AG08395 (cell line): ENCODE measurements around the gene MRPL21.
A peak's percentile ranks its signal among the peaks of the same experiment; 100 is the strongest.
"Not testable (repeated sequence)": the region's sequence is repeated elsewhere in the genome, so short reads cannot be mapped to it uniquely, and the experiment has no call there.

ENCODE experiments used
- DNase-seq: peaks from one replicate; pipeline ENCODE4 v3.0.0; 2012; ENCODE audit warnings: mixed read lengths, low spot score

The MRPL21 gene

GRCh38 chr11:68868221-68868835 is 35.3 kb downstream of the MRPL21 start:
- no peak for DNase-seq

- DNase-seq = no peak
These were observed 36.6 kb downstream of the MRPL21 start for GRCh38 chr11:68867066-68867465.

GRCh38 chr11:68865241-68865640 is 38.4 kb downstream of the MRPL21 start:
- DNase-seq = no peak

GRCh38 chr11:68863553-68864265 is 39.9 kb downstream of the MRPL21 start:
- DNase-seq = no peak

GRCh38 chr11:68862421-68862820 is 41.2 kb downstream of the MRPL21 start:
- DNase-seq = no peak

- DNase-seq = no peak
These were observed 44.5 kb downstream of the MRPL21 start for GRCh38 chr11:68859123-68859522.

GRCh38 chr11:68857037-68857586 is 46.5 kb downstream of the MRPL21 start:
- no peak for DNase-seq

- not testable (repeated sequence) for DNase-seq
These were observed 47.1 kb downstream of the MRPL21 start for GRCh38 chr11:68856425-68857030.

- peak; percentile 50 for DNase-seq
These were observed 48.2 kb downstream of the MRPL21 start for GRCh38 chr11:68855205-68855981.

- DNase-seq = no peak
These were observed 49.2 kb downstream of the MRPL21 start for GRCh38 chr11:68854273-68854958.

GRCh38 chr11:68852628-68853027 is 51.0 kb downstream of the MRPL21 start:
- DNase-seq = no peak

- no peak for DNase-seq
These were observed 55.2 kb downstream of the MRPL21 start for GRCh38 chr11:68848429-68848828.

- DNase-seq = no peak
These were observed 56.2 kb downstream of the MRPL21 start for GRCh38 chr11:68847395-68847794.

GRCh38 chr11:68845351-68846002 is 58.2 kb downstream of the MRPL21 start:
- DNase-seq = no peak

- DNase-seq = no peak
These were observed 58.8 kb downstream of the MRPL21 start for GRCh38 chr11:68844801-68845200.

- DNase-seq = no peak
These were observed 59.3 kb downstream of the MRPL21 start for GRCh38 chr11:68844376-68844775.

- no peak for DNase-seq
These were observed 59.8 kb downstream of the MRPL21 start for GRCh38 chr11:68843703-68844312.

- DNase-seq = peak; percentile 41
These were observed 60.5 kb downstream of the MRPL21 start for GRCh38 chr11:68843052-68843561.

- no peak for DNase-seq
These were observed 61.1 kb downstream of the MRPL21 start for GRCh38 chr11:68842427-68843051.
